ENCODE measurements around the gene KIF13A.
"Not testable (repeated sequence)": the region's sequence is repeated elsewhere in the genome, so short reads cannot be mapped to it uniquely, and the experiment has no call there.

Gene KIF13A

DNA sequence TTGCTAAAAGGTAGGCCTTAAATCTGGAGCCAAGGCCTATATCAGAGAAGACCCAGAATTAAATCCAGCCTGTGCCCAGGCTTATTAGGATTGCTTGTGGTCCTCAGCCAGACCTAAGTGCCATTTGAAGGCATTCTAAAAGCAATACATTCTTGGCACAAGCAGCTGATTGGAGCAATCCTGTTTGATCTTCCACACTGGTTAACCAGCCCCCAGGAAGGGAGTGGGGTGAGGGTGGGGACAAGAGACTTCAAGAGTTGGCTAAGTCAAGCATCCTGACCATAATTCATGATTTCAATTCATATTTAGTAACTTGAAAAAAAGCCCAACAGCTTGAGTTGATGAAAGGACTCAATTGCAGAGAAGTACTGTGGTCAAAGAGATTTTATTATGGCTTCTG, 128.9 kb downstream of the KIF13A start:
- no peaks in the 10 kb centered on the region for H3K36me3 ChIP-seq
- no peaks in the 10 kb centered on the region for H3K4me1 ChIP-seq
- H3K9me3 ChIP-seq, result no peaks in the 10 kb centered on the region
- DNase-seq, result no peak
- H3K4me3 ChIP-seq (ENCODE audit: low read depth, low read length), result no peak overlapping the region
- TF ChIP-seq, protein P1, sequence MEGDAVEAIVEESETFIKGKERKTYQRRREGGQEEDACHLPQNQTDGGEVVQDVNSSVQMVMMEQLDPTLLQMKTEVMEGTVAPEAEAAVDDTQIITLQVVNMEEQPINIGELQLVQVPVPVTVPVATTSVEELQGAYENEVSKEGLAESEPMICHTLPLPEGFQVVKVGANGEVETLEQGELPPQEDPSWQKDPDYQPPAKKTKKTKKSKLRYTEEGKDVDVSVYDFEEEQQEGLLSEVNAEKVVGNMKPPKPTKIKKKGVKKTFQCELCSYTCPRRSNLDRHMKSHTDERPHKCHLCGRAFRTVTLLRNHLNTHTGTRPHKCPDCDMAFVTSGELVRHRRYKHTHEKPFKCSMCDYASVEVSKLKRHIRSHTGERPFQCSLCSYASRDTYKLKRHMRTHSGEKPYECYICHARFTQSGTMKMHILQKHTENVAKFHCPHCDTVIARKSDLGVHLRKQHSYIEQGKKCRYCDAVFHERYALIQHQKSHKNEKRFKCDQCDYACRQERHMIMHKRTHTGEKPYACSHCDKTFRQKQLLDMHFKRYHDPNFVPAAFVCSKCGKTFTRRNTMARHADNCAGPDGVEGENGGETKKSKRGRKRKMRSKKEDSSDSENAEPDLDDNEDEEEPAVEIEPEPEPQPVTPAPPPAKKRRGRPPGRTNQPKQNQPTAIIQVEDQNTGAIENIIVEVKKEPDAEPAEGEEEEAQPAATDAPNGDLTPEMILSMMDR (IDR thresholded peaks at IDR 0.05; ENCODE audit: low read depth, low read length), result no peak
- H3K27me3 ChIP-seq, result no peaks in the 10 kb centered on the region

DNA sequence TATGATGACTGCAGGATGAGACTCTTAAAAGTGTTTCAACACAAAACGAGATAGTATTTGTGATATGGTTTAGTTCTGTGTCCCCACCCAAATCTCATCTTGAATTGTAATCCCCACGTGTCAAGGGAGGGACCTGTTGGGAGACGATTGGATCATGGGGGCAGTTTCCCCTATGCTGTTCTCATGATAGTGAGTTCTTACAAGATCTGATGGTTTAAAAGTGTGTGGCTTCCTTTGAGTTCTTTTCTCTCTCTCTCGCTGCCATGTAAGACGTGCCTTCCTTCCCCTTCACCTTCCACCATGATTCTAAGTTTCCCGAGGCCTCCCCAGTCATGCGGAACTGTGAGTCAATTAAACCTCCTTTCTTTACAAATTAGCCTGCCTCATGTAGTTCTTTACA, 130.2 kb downstream of the KIF13A start:
- H3K9me3 ChIP-seq; DNase-seq; H3K4me3 ChIP-seq (ENCODE audit: low read depth, low read length); H3K4me1 ChIP-seq; H3K36me3 ChIP-seq; H3K27me3 ChIP-seq: not testable (repeated sequence)

DNA sequence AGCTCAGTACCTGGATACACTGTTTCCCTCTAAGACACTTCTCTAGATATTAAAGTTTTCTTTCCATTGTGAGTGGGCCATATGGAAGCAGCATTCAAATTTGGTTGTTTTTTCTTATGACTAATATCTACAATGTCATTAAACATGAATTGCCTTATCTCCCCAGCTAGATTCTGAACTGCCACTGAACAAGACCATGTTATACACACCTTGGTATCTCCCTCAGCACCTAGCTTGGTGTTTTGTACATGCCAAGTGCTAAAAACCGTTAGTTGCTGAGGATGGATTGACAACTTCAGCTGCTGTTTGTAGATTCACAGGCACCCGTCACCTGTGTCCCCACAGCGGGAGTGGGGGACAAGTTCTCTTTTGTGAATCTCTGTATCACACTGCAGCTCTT, 131.1 kb downstream of the KIF13A start:
- no peaks in the 10 kb centered on the region; the same call in 1 of the 2 replicates for H3K27me3 ChIP-seq
- TF ChIP-seq, protein P1 (IDR thresholded peaks at IDR 0.05; ENCODE audit: low read depth, low read length), result no peak
- H3K4me1 ChIP-seq, result no peaks in the 10 kb centered on the region
- no peaks in the 10 kb centered on the region for H3K9me3 ChIP-seq
- H3K36me3 ChIP-seq, result no peaks in the 10 kb centered on the region
- H3K4me3 ChIP-seq (ENCODE audit: low read depth, low read length), result no peak overlapping the region
- DNase-seq, result no peak

DNA sequence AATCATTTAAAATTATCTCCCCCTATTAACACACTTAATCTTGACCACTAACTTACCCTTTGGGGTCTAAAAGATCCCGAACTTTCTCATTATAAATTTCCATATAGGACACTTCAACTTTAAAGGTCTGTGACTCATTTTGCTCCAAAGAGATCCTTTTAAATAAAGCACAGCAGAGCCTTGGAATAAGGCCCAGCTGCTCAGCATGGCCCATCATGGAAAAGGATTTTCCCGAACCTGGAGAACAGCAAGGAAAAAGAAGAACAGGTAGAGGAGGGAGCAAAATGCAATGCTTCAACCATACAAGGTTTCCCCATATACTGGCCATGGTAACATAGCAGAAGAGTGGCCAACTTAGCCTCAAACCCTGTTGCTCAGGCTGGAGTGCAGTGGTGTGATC, 132.1 kb downstream of the KIF13A start:
- no peak overlapping the region for H3K4me3 ChIP-seq (ENCODE audit: low read depth, low read length)
- no peaks in the 10 kb centered on the region for H3K4me1 ChIP-seq
- TF ChIP-seq, protein P1 (IDR thresholded peaks at IDR 0.05; ENCODE audit: low read depth, low read length), result no peak
- no peaks in the 10 kb centered on the region for H3K36me3 ChIP-seq
- no peaks in the 10 kb centered on the region; the same call in 1 of the 2 replicates for H3K27me3 ChIP-seq
- H3K9me3 ChIP-seq, result no peaks in the 10 kb centered on the region
- DNase-seq, result no peak

DNA sequence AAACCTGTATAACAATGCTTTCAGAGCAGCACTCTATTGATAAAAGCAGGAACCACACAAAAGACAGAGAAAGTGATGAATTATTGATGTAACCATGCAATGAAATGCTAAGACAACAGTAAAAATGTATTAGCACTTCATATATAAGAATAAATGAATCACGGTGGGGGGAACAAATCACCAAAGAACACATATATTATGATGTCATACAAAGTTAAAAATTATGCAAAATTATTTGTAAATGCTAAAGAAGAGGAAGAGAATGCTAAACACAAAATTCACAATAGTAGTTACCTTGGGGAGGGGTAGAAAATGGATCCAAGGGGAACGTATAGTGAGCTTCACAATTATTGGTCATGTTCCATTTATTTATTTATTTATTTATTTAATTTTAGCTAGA, 133.9 kb downstream of the KIF13A start:
- H3K36me3 ChIP-seq, result no peaks in the 10 kb centered on the region
- TF ChIP-seq, protein P1 (IDR thresholded peaks at IDR 0.05; ENCODE audit: low read depth, low read length), result no peak
- no peaks in the 10 kb centered on the region for H3K9me3 ChIP-seq
- no peak overlapping the region for H3K4me3 ChIP-seq (ENCODE audit: low read depth, low read length)
- no peak for DNase-seq
- no peaks in the 10 kb centered on the region for H3K4me1 ChIP-seq
- no peaks in the 10 kb centered on the region; the same call in 1 of the 2 replicates for H3K27me3 ChIP-seq

DNA sequence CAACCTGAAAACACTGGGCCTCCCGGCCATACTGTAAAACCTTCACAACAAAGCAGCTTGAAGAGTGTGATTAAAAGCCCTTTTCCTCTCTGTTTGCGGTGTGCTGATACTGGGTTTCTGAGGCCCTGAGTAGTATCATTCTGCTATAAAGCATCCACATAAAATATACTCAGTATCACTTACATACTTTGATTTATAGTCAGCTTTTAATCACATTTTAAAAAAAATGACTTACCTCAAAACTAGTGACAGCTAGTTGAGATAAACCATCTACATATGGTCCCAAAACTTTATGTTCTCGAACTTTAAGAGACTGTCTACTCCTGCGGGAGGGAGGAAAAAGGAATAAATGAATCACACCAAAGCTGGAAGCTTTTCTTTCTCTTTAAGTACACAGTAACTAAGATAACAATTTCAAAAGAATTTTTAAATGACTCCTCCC, 135.7 kb downstream of the KIF13A start:
- Histone ChIP-seq H3K9me3 (no peaks in the 10 kb centered on the region), H3K4me3 (ENCODE audit: low read depth, low read length) (no peak overlapping the region), H3K4me1 (no peaks in the 10 kb centered on the region), H3K27me3 (no peaks in the 10 kb centered on the region; the same call in 1 of the 2 replicates), H3K36me3 (no peaks in the 10 kb centered on the region)
- TF ChIP-seq, protein P1 (IDR thresholded peaks at IDR 0.05; ENCODE audit: low read depth, low read length), result no peak
- DNase-seq, result no peak
